Left renal pelvis (tissue), 4 donors: Measurements from ENCODE around the gene NOP53. TPM values are rescaled to one million over a fixed set of nuclear protein-coding genes. Genes with fewer than 3 reads are reported as not detected.
"Not testable (repeated sequence)": the region's sequence is repeated elsewhere in the genome, so short reads cannot be mapped to it uniquely, and the experiment has no call there.

ENCODE experiments used
- DNase-seq, 4 donors: peaks; one replicate each; pipeline ENCODE4 v3.0.0-alpha.2; 2013; ENCODE audit warnings: low read depth in 4 of 4, low spot score in 3 of 4
- polyA plus RNA-seq, 4 donors: library from polyadenylated mRNA; unstranded; fragments of 120-200 nt; gene quantifications; one replicate each; pipeline ENCODE4 v1.2.1, GENCODE V29; 2013; ENCODE audit not compliant: insufficient read length in 4 of 4

The NOP53 gene
- 100 to 1,000 TPM; 363 to 439 (median 379) TPM for polyA plus RNA-seq

DNA sequence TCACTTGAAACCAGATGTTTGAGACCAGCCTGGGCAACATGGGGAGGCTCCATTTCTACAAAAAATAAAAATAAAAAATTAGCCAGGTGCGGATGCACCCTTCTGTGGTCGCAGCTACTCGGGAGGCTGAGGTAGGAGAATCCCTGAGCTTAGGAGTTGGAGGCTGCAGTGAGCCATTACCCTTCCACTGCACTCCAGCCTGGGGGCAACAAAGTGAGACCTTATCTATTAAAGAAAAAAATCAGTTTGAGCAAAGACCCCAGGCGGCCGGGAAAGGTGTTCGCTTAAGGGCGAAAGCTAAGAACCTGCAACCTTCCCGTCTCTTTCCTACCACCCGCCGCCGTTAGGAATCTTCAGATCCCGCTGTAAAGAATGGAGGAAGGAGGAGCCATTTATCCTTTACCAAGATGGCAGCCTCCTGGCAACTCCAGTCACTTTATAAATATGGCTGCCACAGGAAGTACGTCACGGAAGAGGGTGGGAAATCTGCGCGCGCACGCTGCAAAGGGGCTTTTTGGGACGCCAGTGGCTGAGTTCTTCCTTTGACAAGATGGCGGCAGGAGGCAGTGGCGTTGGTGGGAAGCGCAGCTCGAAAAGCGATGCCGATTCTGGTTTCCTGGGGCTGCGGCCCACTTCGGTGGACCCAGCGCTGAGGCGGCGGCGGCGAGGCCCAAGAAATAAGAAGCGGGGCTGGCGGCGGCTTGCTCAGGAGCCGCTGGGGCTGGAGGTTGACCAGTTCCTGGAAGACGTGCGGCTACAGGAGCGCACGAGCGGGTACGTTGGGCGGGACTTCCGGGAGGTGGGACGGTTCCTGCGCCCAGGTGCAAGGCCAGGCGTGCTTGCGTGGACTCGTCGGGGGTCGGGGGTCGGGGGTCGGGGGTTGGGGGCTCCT lies at the start of gene NOP53:
Gene NOP53 (plus strand): TSS at position 537 of the 892 bp plus-strand sequence. CDS start 14 bp downstream, at position 551.
- DNase-seq: peak; percentile 89 to 96 (median 92)

DNA sequence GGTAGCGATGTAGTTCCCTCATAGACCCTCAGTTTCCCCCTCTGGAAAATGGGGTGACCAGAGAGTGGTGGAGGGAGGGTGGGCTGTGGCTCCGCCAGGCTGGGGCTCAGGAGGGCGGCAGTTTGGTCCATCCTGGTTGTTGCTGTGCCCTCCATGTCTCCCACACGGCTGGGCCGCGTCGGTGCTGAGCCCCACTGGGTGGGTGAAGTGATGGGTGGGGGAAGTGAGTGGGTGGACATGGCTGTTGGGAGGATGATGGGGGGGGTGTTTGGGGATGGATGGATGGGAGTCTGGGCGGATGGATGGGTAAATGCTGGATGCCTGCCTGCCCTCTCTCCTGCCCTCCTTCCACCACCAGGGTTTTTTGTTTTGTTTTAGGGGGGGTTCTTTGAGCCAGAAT lies 48.7 kb upstream of the NOP53 start:
- no peak for DNase-seq

DNA sequence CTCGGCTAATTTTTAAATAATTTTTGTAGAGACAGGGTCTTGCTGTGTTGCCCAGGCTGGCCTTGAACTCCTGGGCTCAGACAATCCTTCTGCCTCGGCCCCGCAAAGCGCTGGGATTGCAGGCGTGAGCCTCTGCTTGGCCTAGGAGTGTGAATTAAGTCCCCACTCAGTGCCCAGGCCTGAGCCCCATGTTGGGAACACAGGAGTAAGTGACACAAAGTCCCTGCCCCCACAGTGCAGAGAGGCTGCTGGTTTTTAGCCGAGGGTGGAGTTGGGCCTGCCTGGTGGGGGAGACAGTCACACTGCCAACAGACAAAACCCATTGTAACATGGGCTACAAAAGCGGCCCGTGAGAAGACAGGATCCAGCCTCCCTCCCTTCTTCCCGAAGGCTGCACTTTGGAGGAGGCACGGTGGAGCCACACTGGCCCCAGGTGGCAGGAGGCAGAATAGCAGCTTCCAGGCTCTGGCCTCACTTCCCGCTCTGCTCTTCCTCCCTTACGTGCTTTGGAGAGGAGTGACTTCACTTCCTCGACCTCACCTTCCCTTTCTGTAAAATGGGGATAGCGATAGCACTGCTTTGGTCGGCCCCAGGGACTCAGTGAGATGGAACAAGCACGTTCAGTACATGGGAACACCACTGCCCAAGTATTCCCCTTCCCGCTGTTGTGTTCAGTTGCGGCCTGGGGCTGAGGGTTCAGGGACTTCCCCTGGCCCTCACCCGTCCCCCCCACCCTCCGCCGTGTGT lies 47.3 kb upstream of the NOP53 start:
- peak in 3 of 4 donors; percentile 33 to 42 (median 39) for DNase-seq

DNA sequence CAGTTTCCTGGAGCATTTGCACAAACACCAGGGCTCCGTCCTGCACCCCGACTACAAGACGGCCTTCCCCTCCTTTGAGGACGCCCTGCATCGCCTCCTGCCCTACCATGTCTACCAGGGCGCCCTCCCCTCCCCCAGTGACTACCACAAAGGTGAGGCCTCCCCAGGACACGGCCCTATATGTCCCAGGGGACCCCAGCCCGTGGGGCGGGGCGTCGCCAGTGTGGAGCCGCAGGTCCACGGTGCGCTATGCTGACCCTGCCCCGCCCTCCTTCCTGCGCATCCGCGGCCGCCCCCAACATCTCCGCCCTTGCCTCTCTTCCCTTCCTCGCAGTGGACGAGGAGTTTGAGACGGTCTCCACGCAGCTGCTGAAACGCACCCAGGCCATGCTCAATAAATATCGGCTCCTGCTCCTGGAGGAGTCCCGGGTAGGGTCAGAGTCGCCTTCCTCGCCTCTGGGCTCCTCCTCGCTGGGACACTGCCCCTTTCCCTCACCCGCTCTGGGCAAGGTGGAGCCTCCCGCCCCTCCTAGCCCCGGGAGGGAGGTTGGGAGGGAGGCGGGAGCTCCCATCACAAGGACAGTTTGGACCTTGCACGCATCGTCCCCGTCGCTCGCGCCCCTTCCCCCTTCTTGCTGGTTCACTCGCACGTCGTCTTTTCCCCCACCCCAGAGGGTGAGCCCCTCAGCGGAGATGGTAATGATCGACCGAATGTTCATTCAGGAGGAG lies 46.6 kb upstream of the NOP53 start:
- no peak for DNase-seq

DNA sequence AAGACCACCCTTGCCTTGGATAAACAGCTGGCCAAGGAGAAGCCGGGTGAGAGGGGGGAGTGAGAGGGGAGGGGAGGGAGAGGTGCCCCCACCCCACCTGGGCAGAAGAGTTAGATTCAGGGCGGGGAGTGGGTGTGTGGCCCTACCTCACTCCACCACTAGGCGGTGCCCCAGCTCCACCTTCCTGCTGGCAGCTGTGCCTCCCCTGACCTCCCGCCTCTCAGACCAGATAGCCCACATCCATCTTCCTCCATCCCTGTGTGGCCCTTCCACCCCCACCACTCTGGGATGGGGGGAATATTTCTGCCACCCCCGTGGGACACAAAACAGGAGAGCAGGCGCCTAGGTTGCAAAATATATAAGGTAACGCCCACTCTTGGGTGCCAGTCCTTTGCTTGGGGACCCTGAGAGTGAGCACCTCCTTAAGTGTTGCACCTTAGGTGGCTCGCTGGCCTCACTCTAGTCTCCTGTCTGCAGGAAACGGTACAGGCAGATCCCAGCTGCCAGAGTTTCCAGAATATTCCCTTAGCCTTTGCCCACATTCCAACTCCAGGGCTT lies 45.9 kb upstream of the NOP53 start:
- no peak for DNase-seq

DNA sequence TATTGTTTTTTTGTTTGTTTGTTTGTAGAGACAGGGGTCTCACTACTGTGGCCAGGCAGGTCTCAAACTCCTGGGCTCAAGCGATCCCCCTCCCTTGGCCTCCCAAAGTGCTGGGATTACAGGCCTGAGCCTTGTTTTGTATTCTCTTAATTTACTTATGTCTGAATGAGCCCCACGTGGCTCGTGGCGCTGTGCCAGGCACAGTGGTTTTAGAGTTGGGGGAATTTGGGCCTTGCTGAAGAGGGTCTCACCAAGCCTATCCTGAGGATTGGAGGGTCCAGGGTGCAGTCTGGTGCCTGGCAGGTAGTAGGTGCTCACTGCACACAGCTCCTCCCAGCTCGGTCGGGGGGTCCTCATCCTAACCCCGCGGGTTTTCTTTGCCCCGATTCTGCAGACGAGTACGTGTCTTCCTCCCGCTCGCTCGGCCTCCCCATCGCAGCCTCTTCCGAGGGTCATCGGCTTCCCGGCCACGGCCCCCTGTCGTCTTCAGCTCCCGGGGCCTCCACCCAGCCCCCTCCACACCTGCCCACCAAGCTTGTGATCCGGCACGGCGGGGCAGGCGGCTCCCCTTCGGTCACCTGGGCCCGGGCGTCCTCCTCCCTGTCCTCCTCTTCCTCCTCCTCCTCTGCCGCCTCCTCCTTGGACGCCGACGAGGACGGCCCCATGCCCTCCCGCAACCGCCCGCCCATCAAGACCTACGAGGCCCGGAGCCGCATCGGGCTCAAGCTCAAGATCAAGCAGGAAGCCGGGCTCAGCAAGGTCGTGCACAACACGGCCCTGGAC lies 44.2 kb upstream of the NOP53 start:
- no peak for DNase-seq

DNA sequence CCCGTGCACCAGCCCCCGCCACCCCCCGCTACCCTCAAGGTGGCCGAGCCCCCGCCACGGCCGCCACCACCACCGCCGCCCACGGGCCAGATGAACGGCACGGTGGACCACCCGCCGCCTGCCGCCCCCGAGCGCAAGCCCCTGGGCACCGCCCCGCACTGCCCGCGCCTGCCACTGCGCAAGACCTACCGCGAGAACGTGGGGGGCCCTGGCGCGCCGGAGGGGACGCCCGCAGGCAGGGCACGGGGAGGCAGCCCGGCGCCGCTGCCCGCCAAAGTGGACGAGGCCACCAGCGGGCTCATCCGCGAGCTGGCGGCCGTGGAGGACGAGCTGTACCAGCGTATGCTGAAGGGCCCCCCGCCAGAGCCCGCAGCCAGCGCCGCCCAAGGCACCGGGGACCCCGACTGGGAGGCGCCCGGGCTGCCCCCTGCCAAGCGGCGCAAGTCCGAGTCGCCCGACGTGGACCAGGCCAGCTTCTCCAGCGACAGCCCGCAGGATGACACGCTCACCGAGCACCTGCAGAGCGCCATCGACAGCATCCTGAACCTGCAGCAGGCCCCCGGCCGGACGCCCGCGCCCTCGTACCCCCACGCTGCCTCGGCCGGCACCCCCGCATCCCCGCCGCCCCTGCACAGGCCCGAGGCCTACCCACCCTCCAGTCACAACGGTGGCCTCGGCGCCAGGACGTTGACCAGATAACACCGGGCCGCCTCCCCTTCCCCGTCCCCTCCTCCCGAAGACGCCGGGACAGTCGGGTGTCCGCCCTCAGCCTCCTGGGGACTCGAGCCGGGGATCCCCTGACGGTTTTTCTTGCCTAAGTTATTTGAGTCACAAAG lies 43.4 kb upstream of the NOP53 start:
- no peak for DNase-seq

DNA sequence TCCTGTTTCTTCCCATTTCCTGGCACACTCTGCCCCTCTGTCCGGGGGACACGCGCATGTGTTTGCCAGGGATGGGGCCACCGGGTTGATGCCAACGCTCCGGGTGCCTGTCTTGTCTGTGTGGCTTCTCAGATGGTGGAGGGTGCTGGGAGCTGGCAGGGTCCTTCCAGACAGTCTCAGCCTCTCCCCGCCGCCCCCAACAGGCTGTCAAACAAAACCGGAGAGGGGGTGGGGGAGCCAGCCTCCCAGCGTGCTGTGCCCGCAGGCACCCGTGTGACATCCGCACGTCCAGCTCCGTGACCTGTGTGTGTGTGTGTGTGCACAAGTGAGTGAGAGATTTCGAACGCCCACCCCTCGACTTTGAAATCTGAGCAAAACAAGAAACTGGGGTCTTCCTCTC lies 42.7 kb upstream of the NOP53 start:
- no peak for DNase-seq

DNA sequence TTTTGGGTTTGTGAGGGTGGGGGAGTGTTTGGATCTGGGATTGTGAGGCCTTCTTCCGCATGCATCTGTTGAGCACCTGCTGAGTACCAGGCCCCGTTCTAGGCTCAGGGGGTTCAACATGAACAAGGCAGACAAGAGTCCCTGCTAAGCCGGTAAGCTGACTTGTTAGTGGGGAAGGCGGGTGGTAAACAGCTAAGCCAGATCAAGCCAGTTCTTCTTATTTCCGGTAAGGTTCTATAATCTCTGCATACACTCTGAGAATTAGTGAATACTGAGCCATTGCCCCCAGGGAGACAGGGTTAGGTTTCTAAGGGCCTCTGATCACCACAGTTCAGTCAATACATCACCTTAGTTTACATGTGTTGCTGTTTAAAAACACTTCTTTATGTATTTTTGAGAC lies 42.0 kb upstream of the NOP53 start:
- no peak for DNase-seq

DNA sequence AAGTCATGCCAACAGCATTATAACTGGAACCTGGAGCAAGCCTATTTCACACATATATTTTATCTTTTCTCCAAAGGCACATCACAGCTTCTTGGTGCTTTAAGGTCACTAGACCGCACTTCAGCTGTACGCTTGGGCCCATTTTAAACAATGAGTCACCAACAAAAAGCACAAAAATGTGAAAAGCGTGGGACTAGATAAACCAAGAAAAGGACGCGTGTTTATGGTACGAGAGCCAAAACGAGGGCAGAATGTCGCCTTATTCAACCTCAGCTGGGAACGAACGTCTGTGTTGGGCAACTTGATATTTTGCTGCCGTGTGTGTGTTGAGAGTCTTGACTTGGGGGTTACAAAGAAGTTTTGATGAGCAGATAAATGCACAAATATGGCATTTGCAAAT lies 41.3 kb upstream of the NOP53 start:
- DNase-seq: no peak

DNA sequence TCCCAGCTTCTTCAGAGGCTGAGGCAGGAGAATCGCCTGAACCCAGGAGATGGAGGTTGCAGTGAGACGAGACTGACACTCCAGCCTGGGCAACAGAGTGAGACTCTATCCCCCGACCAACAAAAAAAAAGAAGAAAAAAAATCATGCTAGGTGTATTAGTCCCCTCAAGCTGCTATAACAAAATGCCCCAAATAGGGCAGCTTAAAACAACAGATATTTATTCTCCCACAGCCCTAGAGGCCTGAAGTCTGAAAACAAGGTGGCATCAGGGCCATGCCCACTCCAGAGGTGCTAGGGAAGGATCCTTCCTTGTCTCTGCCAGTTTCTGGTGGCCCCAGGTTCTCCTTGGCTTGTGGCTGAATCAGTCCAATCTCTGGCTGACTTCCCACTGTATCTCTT lies 40.7 kb upstream of the NOP53 start:
- DNase-seq: no peak

DNA sequence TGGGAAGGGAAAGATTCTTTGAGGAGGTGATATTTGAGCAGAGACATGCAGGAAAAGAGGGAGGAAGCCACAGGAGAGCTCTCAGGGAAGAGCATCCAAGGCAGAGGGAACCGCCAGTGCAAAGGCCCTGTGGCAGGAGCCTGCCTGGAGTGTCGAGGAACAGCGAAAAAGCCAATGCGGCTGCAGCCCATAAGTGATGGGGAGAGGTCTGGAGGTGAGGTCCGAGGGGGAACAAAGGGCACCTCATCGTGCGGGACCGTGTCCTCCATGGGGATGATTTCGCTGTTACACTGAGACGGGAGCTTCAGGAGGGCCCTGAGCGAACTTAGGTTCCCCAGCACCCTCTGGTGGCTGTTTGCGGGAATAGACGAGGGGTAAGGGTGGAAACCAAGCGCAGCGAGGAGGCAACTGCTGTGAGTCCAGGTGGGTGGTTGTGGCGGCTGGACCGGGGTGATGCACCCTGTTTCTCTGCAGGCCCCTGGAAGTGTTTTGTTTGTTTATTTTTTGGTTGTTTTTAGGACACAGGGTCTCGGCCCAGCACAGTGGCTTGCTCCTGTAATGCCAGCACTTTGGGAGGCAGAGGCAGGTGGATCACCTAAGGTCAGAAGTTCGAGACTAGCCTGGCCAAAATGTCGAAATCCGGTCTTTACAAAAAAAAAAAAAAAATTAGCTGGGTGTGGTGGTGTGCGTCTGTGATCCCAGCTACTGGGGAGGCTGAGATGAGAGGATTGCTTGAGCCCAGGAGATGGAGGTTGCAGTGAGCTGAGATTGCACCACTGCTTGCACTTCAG lies 38.0 kb upstream of the NOP53 start:
- DNase-seq: peak in 2 of 4 donors; percentile 32 to 46

DNA sequence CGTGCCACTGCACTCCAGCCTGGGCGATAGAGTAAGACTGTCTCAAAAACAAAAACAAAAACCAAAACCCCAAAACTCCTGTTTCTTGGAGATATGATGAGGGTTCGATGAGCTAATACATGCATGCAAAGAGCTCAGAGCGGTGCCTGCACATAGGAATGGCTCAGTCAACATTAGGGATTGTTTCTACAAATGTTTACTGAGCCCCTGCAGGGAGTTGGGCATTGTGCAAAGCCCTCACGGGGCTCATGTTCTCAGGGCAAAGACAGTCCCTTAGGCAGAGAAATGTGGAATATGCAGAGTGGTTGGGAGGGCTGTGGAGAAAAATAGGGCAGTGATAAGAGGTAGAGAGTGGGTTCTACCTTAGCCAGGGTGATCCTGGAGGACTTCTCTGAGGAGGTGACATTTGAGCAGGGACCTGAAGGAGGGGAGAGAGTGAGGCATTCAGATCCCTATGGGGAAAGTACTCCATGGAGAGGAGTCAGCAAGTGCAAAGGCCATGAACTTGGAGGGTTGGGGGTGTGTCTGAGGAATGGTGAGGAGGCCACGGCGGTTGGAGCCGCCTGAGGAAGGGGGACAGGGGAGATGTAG lies 33.6 kb upstream of the NOP53 start:
- DNase-seq: no peak

DNA sequence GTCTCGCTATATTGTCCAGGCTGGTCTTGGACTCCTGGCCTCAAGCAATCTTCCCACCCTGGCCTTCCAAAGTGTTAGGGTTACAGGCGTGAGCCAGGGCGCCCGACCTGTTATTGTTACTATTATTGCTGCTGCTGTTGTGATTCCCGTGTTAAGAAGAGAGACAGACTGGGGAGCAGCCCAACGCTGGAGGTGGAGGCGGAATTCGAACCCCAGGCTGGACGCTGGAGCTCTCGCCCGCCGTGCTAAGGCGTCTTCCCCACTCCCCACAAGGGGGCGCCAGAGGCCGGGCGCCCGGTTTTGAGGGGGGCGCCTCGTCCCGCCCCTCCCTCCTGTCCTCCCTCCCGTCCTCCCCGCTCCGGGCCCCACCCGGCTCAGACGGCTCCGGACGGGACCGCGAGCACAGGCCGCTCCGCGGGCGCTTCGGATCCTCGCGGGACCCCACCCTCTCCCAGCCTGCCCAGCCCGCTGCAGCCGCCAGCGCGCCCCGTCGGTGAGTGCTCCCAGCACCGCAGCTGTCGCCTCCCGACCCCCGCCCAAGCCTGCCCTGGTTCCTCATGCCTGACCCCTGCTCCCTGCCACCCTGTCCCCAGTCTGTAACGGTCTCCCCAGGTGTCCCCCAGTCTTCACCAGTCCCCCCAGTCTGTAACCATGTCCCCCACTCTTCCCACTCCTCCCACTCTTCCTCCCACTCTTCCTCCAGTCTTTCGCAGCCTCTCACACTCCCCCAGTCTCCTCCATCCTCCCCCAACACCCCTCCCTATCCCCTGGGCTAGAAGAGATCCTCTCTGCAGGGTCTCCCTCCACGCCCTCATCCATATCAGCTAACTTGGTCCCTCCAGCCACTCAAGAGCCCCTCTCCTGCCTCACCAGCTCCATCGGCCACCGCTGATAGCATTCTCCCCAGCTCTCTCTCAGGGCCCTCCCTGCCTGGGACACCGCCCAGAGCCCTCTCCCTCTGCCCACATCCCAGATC lies 32.0 kb upstream of the NOP53 start, which contains the start of gene EHD2:
Gene EHD2 (plus strand): TSS at position 377 of the 976 bp plus-strand sequence. CDS start 3,191 bp downstream, outside the sequence.
- DNase-seq: peak in 1 of 4 donors; percentile 29

DNA sequence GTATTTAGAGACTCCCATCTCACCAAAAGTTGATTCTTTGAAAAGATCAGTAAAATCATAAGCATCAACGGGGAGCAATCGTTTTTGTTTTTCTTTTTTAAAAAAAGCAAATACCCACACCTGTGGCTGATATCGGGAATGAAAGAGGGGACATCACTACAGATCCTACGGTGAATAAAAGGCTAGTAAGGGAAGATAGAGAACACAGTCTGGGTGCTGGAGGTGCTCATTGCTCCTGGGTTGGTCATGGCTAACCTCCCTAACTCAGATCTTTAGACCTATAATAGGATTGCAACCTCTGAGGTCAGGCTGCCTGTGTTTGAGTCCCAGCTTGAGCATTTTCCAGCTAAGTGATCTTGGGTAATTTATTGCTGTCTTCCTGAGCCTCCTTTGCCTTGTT lies 31.0 kb upstream of the NOP53 start:
- no peak for DNase-seq

DNA sequence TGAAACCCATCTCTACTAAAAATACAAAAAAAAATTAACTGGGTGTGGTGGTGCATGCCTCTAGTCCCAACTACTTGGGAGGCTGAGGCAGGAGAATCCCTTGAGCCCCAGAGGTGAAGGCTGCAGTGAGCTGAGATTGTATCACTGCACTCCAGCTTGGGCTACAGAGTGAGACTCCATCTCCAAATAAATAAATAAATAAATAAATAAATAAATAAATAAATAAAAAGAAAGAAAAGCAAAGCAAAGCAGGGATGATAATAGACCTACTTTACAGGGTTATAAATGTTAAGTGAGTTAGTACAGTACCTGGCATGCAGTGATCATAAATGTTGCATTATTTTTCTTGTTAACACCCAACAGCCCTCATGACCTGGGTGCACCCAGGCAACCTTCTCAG lies 30.5 kb upstream of the NOP53 start:
- DNase-seq: not testable (repeated sequence)
